GM23338 (cell line): Measurements from ENCODE around the gene ZNF689.
A peak's percentile ranks its signal among the peaks of the same experiment; 100 is the strongest.

Source experiments
- CREB1 ChIP-seq: fragments of 250-450 bp; sonication (Bioruptor Pico); IDR thresholded peaks from 2 replicates; pipeline ENCODE4 v1.5.0; 2020; ENCODE audit warnings: low read depth, mild to moderate bottlenecking, moderate library complexity
- EZH2 ChIP-seq: fragments of 200-600 bp; sonication (generic); IDR thresholded peaks from one replicate; pipeline ENCODE4 v1.8.0; 2017; ENCODE audit warnings: antibody characterized with exemption, mild to moderate bottlenecking, low read depth; ENCODE audit not compliant: unreplicated experiment
- EZH2phosphoT487 ChIP-seq: fragments of 200-600 bp; sonication (generic); IDR thresholded peaks from one replicate; pipeline ENCODE4 v1.8.1; 2018; ENCODE audit warnings: antibody characterized with exemption; ENCODE audit not compliant: unreplicated experiment
- JUNB ChIP-seq: IDR thresholded peaks from one replicate; pipeline ENCODE4 v1.6.1; 2016; ENCODE audit warnings: antibody characterized with exemption; ENCODE audit not compliant: unreplicated experiment
- NANOG ChIP-seq: IDR thresholded peaks from 2 replicates; pipeline ENCODE4 v1.6.1; 2016; ENCODE audit warnings: antibody characterized with exemption, borderline replicate concordance
- POLR2AphosphoS5 ChIP-seq: IDR thresholded peaks from 2 replicates; pipeline ENCODE4 v1.6.1; 2016; ENCODE audit warnings: antibody characterized with exemption, low read depth
- STAT1 ChIP-seq: IDR thresholded peaks from one replicate; pipeline ENCODE4 v1.6.1; 2016; ENCODE audit warnings: antibody characterized with exemption; ENCODE audit not compliant: unreplicated experiment
- ZNF114 ChIP-seq: fragments of 250-450 bp; sonication (Bioruptor Pico); IDR thresholded peaks from 2 replicates; pipeline ENCODE4 v1.5.0; 2020; ENCODE audit warnings: mild to moderate bottlenecking, moderate library complexity
- ZNF331 ChIP-seq: fragments of 250-450 bp; sonication (Bioruptor Pico); IDR thresholded peaks from 2 replicates; pipeline ENCODE4 v1.5.0; 2020; ENCODE audit warnings: low read depth, mild to moderate bottlenecking, moderate library complexity
- TF ChIP-seq, protein P1 (sequence below), 2 experiments: fragments of 200-600 bp in 1 of 2; sonication (generic) in 1 of 2; conservative IDR thresholded peaks; 2 replicates each; pipeline versions ENCODE4 v1.5.1 to v1.6.1; 2016 to 2017; ENCODE audit warnings: antibody characterized with exemption in 2 of 2, low read depth in 2 of 2, mild to moderate bottlenecking in 2 of 2, moderate library complexity in 1 of 2
- TF ChIP-seq, protein P2 (sequence below): IDR thresholded peaks from one replicate; pipeline ENCODE4 v1.6.1; 2018; ENCODE audit warnings: antibody characterized with exemption; ENCODE audit not compliant: unreplicated experiment
- TF ChIP-seq, protein P3 (sequence below): IDR thresholded peaks from 2 replicates; pipeline ENCODE4 v1.6.1; 2016; ENCODE audit warnings: antibody characterized with exemption
- TF ChIP-seq, protein P4 (sequence below): fragments of 250-450 bp; sonication (Bioruptor Pico); IDR thresholded peaks from 2 replicates; pipeline ENCODE4 v1.5.0; 2020; ENCODE audit warnings: mild to moderate bottlenecking, moderate library complexity

- TF ChIP-seq, protein P1, sequence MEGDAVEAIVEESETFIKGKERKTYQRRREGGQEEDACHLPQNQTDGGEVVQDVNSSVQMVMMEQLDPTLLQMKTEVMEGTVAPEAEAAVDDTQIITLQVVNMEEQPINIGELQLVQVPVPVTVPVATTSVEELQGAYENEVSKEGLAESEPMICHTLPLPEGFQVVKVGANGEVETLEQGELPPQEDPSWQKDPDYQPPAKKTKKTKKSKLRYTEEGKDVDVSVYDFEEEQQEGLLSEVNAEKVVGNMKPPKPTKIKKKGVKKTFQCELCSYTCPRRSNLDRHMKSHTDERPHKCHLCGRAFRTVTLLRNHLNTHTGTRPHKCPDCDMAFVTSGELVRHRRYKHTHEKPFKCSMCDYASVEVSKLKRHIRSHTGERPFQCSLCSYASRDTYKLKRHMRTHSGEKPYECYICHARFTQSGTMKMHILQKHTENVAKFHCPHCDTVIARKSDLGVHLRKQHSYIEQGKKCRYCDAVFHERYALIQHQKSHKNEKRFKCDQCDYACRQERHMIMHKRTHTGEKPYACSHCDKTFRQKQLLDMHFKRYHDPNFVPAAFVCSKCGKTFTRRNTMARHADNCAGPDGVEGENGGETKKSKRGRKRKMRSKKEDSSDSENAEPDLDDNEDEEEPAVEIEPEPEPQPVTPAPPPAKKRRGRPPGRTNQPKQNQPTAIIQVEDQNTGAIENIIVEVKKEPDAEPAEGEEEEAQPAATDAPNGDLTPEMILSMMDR (conservative IDR thresholded peaks at IDR 0.05; ENCODE audit: low read depth in 2 of 2): 0 out of 4 replicates have a peak, but pooled peaks of 1 of the 2 experiments have one; percentile 26
- TF ChIP-seq EZH2 (no peak), EZH2phosphoT487 (no peak), JUNB (no peak), POLR2AphosphoS5 (no peak), CREB1 (no peak), ZNF114 (no peak), NANOG (no peak), STAT1 (no peak), ZNF331 (CRISPR knock-in tag) (no peak)
- TF ChIP-seq, protein P2, sequence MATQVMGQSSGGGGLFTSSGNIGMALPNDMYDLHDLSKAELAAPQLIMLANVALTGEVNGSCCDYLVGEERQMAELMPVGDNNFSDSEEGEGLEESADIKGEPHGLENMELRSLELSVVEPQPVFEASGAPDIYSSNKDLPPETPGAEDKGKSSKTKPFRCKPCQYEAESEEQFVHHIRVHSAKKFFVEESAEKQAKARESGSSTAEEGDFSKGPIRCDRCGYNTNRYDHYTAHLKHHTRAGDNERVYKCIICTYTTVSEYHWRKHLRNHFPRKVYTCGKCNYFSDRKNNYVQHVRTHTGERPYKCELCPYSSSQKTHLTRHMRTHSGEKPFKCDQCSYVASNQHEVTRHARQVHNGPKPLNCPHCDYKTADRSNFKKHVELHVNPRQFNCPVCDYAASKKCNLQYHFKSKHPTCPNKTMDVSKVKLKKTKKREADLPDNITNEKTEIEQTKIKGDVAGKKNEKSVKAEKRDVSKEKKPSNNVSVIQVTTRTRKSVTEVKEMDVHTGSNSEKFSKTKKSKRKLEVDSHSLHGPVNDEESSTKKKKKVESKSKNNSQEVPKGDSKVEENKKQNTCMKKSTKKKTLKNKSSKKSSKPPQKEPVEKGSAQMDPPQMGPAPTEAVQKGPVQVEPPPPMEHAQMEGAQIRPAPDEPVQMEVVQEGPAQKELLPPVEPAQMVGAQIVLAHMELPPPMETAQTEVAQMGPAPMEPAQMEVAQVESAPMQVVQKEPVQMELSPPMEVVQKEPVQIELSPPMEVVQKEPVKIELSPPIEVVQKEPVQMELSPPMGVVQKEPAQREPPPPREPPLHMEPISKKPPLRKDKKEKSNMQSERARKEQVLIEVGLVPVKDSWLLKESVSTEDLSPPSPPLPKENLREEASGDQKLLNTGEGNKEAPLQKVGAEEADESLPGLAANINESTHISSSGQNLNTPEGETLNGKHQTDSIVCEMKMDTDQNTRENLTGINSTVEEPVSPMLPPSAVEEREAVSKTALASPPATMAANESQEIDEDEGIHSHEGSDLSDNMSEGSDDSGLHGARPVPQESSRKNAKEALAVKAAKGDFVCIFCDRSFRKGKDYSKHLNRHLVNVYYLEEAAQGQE: no peak
- TF ChIP-seq, protein P3, sequence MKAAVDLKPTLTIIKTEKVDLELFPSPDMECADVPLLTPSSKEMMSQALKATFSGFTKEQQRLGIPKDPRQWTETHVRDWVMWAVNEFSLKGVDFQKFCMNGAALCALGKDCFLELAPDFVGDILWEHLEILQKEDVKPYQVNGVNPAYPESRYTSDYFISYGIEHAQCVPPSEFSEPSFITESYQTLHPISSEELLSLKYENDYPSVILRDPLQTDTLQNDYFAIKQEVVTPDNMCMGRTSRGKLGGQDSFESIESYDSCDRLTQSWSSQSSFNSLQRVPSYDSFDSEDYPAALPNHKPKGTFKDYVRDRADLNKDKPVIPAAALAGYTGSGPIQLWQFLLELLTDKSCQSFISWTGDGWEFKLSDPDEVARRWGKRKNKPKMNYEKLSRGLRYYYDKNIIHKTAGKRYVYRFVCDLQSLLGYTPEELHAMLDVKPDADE: no peak
- TF ChIP-seq, protein P4, sequence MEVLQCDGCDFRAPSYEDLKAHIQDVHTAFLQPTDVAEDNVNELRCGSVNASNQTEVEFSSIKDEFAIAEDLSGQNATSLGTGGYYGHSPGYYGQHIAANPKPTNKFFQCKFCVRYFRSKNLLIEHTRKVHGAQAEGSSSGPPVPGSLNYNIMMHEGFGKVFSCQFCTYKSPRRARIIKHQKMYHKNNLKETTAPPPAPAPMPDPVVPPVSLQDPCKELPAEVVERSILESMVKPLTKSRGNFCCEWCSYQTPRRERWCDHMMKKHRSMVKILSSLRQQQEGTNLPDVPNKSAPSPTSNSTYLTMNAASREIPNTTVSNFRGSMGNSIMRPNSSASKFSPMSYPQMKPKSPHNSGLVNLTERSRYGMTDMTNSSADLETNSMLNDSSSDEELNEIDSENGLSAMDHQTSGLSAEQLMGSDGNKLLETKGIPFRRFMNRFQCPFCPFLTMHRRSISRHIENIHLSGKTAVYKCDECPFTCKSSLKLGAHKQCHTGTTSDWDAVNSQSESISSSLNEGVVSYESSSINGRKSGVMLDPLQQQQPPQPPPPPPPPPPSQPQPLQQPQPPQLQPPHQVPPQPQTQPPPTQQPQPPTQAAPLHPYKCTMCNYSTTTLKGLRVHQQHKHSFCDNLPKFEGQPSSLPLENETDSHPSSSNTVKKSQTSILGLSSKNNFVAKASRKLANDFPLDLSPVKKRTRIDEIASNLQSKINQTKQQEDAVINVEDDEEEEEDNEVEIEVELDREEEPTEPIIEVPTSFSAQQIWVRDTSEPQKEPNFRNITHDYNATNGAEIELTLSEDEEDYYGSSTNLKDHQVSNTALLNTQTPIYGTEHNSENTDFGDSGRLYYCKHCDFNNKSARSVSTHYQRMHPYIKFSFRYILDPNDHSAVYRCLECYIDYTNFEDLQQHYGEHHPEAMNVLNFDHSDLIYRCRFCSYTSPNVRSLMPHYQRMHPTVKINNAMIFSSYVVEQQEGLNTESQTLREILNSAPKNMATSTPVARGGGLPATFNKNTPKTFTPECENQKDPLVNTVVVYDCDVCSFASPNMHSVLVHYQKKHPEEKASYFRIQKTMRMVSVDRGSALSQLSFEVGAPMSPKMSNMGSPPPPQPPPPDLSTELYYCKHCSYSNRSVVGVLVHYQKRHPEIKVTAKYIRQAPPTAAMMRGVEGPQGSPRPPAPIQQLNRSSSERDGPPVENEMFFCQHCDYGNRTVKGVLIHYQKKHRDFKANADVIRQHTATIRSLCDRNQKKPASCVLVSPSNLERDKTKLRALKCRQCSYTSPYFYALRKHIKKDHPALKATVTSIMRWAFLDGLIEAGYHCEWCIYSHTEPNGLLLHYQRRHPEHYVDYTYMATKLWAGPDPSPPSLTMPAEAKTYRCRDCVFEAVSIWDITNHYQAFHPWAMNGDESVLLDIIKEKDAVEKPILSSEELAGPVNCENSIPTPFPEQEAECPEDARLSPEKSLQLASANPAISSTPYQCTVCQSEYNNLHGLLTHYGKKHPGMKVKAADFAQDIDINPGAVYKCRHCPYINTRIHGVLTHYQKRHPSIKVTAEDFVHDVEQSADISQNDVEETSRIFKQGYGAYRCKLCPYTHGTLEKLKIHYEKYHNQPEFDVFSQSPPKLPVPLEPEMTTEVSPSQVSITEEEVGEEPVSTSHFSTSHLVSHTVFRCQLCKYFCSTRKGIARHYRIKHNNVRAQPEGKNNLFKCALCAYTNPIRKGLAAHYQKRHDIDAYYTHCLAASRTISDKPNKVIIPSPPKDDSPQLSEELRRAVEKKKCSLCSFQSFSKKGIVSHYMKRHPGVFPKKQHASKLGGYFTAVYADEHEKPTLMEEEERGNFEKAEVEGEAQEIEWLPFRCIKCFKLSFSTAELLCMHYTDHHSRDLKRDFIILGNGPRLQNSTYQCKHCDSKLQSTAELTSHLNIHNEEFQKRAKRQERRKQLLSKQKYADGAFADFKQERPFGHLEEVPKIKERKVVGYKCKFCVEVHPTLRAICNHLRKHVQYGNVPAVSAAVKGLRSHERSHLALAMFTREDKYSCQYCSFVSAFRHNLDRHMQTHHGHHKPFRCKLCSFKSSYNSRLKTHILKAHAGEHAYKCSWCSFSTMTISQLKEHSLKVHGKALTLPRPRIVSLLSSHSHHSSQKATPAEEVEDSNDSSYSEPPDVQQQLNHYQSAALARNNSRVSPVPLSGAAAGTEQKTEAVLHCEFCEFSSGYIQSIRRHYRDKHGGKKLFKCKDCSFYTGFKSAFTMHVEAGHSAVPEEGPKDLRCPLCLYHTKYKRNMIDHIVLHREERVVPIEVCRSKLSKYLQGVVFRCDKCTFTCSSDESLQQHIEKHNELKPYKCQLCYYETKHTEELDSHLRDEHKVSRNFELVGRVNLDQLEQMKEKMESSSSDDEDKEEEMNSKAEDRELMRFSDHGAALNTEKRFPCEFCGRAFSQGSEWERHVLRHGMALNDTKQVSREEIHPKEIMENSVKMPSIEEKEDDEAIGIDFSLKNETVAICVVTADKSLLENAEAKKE (CRISPR knock-in tag): no peak
Measured at GRCh38 chr16:30647274-30647571, 37.0 kb upstream of the ZNF689 start.
